Neuronal stem cell (in vitro differentiated cells): ENCODE results near the gene TMEM255B. TPM values are rescaled to one million over a fixed set of nuclear protein-coding genes. Genes with fewer than 3 reads are reported as not detected.
A peak's percentile ranks its signal among the peaks of the same experiment; 100 is the strongest.

Experiments
- DNase-seq: peaks from one replicate; pipeline ENCODE4 v3.0.0-alpha.2; 2013; ENCODE audit warnings: low spot score
- H2AFZ ChIP-seq: one replicate; pipeline ENCODE4 v1.6.1; 2013; ENCODE audit warnings: mild to moderate bottlenecking, low read length, inconsistent platforms
- H2AK5ac ChIP-seq: 2 replicates; pipeline ENCODE4 v1.6.1; 2013; ENCODE audit warnings: low read depth, mild to moderate bottlenecking, inconsistent platforms, low read length, moderate library complexity, mixed read lengths
- H2BK120ac ChIP-seq: 2 replicates; pipeline ENCODE4 v1.6.1; 2013; ENCODE audit warnings: low read depth, mild to moderate bottlenecking, inconsistent platforms, low read length, moderate library complexity, mixed read lengths
- H2BK12ac ChIP-seq: one replicate; pipeline ENCODE4 v1.6.1; 2013; ENCODE audit warnings: low read length, inconsistent platforms
- H2BK15ac ChIP-seq: 2 replicates; pipeline ENCODE4 v1.6.1; 2013; ENCODE audit warnings: mild to moderate bottlenecking, low read length, inconsistent platforms, mixed read lengths
- H2BK5ac ChIP-seq: one replicate; pipeline ENCODE4 v1.6.1; 2013; ENCODE audit warnings: inconsistent platforms, mild to moderate bottlenecking, low read length, moderate library complexity
- H3K14ac ChIP-seq: one replicate; pipeline ENCODE4 v1.6.1; 2013; ENCODE audit warnings: low read length, inconsistent platforms
- H3K18ac ChIP-seq: 2 replicates; pipeline ENCODE4 v1.6.1; 2013; ENCODE audit warnings: low read length, inconsistent platforms
- H3K23ac ChIP-seq: 2 replicates; pipeline ENCODE4 v1.6.1; 2013; ENCODE audit warnings: low read depth, mild to moderate bottlenecking, mixed read lengths, low read length, inconsistent platforms; ENCODE audit not compliant: poor library complexity
- H3K27ac ChIP-seq: replicated peaks from 3 replicates; pipeline ENCODE4 v1.5.1; 2013; ENCODE audit warnings: low read length, inconsistent platforms
- H3K27me3 ChIP-seq, 3 experiments: 2 replicates each; pipeline ENCODE4 v1.6.1; 2013; ENCODE audit warnings: low read length in 3 of 3, mild to moderate bottlenecking in 2 of 3, inconsistent platforms in 1 of 3, low read depth in 1 of 3, mixed read lengths in 1 of 3, moderate library complexity in 1 of 3; ENCODE audit not compliant: control insufficient read depth in 3 of 3, insufficient read depth in 3 of 3
- H3K36me3 ChIP-seq, 2 donors: replicated peaks in 1 of 2; 2 replicates each; pipeline ENCODE4 v1.6.1; 2013; ENCODE audit warnings: low read length in 2 of 2; ENCODE audit not compliant: control insufficient read depth in 2 of 2, insufficient read depth in 2 of 2
- H3K4ac ChIP-seq: 2 replicates; pipeline ENCODE4 v1.6.1; 2013; ENCODE audit warnings: inconsistent platforms, mild to moderate bottlenecking, low read length, moderate library complexity
- H3K4me1 ChIP-seq, 2 donors: 1 replicate in 1 of 2; 2 replicates in 1 of 2; pipeline ENCODE4 v1.6.1; 2013; ENCODE audit warnings: low read length in 2 of 2, low read depth in 1 of 2; ENCODE audit not compliant: control insufficient read depth in 2 of 2, insufficient read depth in 1 of 2
- H3K4me2 ChIP-seq: one replicate; pipeline ENCODE4 v1.6.1; 2013; ENCODE audit warnings: mild to moderate bottlenecking, low read length, inconsistent platforms; ENCODE audit not compliant: insufficient read depth, poor library complexity, severe bottlenecking
- H3K4me3 ChIP-seq, 2 donors: 2 replicates each; pipeline ENCODE4 v1.5.1; 2013; ENCODE audit warnings: low read length in 2 of 2, mild to moderate bottlenecking in 2 of 2, inconsistent platforms in 1 of 2, moderate library complexity in 1 of 2
- H3K79me1 ChIP-seq: one replicate; pipeline ENCODE4 v1.6.1; 2013; ENCODE audit warnings: low read depth, mild to moderate bottlenecking, inconsistent platforms, low read length, moderate library complexity
- H3K9ac ChIP-seq: one replicate; pipeline ENCODE4 v1.6.1; 2013; ENCODE audit warnings: mild to moderate bottlenecking, low read depth, low read length, inconsistent platforms; ENCODE audit not compliant: poor library complexity
- H3K9me3 ChIP-seq, 2 donors: replicated peaks in 1 of 2; 2 replicates each; pipeline versions ENCODE3 to v1.6.1; 2013; ENCODE audit warnings: low read length in 2 of 2, mild to moderate bottlenecking in 2 of 2, inconsistent platforms in 1 of 2, low read depth in 1 of 2, mixed read lengths in 1 of 2, moderate library complexity in 1 of 2; ENCODE audit not compliant: control insufficient read depth in 2 of 2, insufficient read depth in 1 of 2
- H4K8ac ChIP-seq: one replicate; pipeline ENCODE4 v1.6.1; 2013; ENCODE audit warnings: low read depth, mild to moderate bottlenecking, inconsistent platforms, low read length, moderate library complexity
- H4K91ac ChIP-seq: one replicate; pipeline ENCODE4 v1.6.1; 2013; ENCODE audit warnings: low read length, low read depth, mild to moderate bottlenecking, inconsistent platforms; ENCODE audit not compliant: poor library complexity
- WGBS, 2 donors: extraction: QIAGEN DNeasy Blood & Tissue Kit; methylation state at CpG; one replicate each; pipeline ENCODE4 v1.1.7; 2013; ENCODE audit warnings: missing lambda C conversion rate in 2 of 2, mixed read lengths in 1 of 2; ENCODE audit not compliant: insufficient read length in 2 of 2, insufficient replicate concordance in 1 of 2; ENCODE audit errors: extremely low coverage in 2 of 2; 5-methylcytosine and 5-hydroxymethylcytosine counted together
- polyA plus RNA-seq, 2 experiments: library from polyadenylated mRNA; stranded (reverse); fragments of 200-250 nt; gene quantifications; one replicate each; pipeline ENCODE4 v1.2.3, GENCODE V29; 2013

Gene TMEM255B
- 2.5 TPM for polyA plus RNA-seq (2013, experiment 1 of 2)
- polyA plus RNA-seq (2013, experiment 2 of 2): 2.2 TPM

DNA sequence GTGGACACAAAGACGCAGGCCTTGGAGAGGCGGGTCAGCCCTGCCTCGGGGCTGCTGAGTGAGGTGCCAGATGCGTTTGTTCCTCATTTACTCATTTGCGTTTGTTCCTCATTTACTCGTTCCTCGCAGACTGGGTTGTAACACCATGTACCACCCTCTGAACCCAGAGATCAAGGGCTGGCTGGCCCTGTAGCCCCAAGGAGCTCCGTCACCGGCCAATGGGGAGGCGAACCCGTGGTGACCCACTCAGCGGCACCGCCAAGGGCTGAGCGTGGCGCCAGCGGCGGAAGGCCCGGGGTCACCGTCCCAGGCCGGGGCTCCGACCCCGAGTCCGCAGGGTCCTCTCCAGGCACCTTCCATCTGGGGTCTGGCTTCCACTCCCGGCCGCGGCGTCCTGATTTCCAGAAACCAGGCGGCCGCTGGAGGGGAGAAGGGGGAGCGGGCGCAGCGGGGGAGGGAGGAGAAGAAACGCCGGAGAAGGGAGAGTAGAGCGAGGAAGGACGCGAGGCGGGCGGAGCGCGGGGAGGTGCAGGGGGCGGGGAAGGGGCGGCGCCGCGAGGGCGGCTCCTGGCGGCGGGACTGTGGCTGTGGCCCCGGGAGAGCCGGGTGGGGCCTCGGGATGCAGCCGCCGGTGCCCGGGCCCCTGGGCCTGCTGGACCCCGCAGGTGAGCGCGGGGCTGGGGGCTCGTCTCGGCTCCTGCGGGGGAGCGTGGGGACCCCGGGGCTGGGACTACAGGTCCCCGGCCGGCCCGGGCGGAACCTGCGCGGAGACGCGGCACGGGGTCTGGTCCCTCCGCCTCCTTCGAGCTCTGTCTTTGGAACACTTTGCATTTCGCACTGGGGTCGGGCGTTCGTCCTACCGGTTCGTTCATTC, at the start of gene TMEM255B:
TMEM255B (plus strand) TSS at position 576 of the 874 bp plus-strand sequence; CDS start at position 620, 44 bp downstream.
- H3K4me1 ChIP-seq: peaks cover 7 to 10% of the 10 kb centered on the region in 2 donors
- WGBS, 2 donors: no CpG with 5 or more reads among the region's 80 CpGs
- peak within 1 kb of the TSS; percentile 99 for H2AFZ ChIP-seq

DNA sequence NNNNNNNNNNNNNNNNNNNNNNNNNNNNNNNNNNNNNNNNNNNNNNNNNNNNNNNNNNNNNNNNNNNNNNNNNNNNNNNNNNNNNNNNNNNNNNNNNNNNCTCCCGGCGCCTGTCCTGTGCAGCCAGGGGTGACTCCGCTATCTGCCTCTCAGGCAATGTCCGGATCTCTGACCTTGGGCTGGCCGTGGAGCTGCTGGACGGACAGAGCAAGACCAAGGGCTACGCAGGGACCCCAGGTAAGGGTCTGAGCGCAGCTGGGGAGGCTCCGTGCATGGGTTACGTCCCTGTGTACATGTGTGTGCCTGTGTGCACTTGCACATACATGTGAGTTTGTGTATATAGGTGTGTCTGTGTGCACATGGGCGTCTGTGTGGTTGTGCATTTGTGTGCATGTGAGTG, 36.1 kb upstream of the TMEM255B start:
- peaks cover 0 to 8% of the 10 kb centered on the region in 2 donors for H3K4me1 ChIP-seq
- no peak overlapping the region for H2AFZ ChIP-seq
- no peak overlapping the region for H3K4me3 ChIP-seq
- H2BK15ac ChIP-seq: no peak overlapping the region
- no peak overlapping the region for H3K4ac ChIP-seq
- H2BK5ac ChIP-seq: no peak overlapping the region
- H3K18ac ChIP-seq: no peak overlapping the region
- H3K4me2 ChIP-seq: no peak overlapping the region
- no peak for DNase-seq
- H2BK12ac ChIP-seq: no peak overlapping the region
- no peak overlapping the region for H4K91ac ChIP-seq
- no peak overlapping the region for H3K23ac ChIP-seq
- peak overlapping the region; percentile 63 for H3K14ac ChIP-seq
- no peak overlapping the region for H4K8ac ChIP-seq
- no peak overlapping the region for H2AK5ac ChIP-seq
- H2BK120ac ChIP-seq: no peak overlapping the region
- no peak overlapping the region for H3K27ac ChIP-seq
- peaks cover 0 to 9% of the 10 kb centered on the region in 2 donors for H3K9me3 ChIP-seq
- H3K36me3 ChIP-seq: no peaks in the 10 kb centered on the region
- whole genome bisulfite sequencing, 2 donors: no CpG with 5 or more reads among the region's 11 CpGs
- no peaks in the 10 kb centered on the region for H3K79me1 ChIP-seq
- H3K27me3 ChIP-seq: no peaks in the 10 kb centered on the region
- H3K9ac ChIP-seq: no peak overlapping the region

More for the DNA sequence above, at the start of gene TMEM255B:
- Histone ChIP-seq H3K4me3 (peak within 1 kb of the TSS; percentile 54 to 80), H4K91ac (no peak within 1 kb of the TSS), H3K9ac (peak within 1 kb of the TSS; percentile 81), H3K27ac (no peak within 1 kb of the TSS), H4K8ac (no peak within 1 kb of the TSS), H2BK120ac (no peak within 1 kb of the TSS), H3K36me3 (peaks cover 0 to 2% of the 10 kb centered on the region in 2 donors), H3K27me3 (peaks cover 0 to 55% (median 16%) of the 10 kb centered on the region in 3 experiments), H2BK12ac (no peak within 1 kb of the TSS), H3K4me2 (peak within 1 kb of the TSS; percentile 96), H3K14ac (peak within 1 kb of the TSS; percentile 1), H3K23ac (peak within 1 kb of the TSS; percentile 0), H2BK15ac (no peak within 1 kb of the TSS), H2BK5ac (peak within 1 kb of the TSS; percentile 30), H2AK5ac (no peak within 1 kb of the TSS), H3K79me1 (peaks cover 1% of the 10 kb centered on the region), H3K4ac (no peak within 1 kb of the TSS), H3K9me3 (peaks cover 0 to 8% of the 10 kb centered on the region in 2 donors), H3K18ac (peak within 1 kb of the TSS; percentile 95)
- peak; percentile 71 for DNase-seq

DNA sequence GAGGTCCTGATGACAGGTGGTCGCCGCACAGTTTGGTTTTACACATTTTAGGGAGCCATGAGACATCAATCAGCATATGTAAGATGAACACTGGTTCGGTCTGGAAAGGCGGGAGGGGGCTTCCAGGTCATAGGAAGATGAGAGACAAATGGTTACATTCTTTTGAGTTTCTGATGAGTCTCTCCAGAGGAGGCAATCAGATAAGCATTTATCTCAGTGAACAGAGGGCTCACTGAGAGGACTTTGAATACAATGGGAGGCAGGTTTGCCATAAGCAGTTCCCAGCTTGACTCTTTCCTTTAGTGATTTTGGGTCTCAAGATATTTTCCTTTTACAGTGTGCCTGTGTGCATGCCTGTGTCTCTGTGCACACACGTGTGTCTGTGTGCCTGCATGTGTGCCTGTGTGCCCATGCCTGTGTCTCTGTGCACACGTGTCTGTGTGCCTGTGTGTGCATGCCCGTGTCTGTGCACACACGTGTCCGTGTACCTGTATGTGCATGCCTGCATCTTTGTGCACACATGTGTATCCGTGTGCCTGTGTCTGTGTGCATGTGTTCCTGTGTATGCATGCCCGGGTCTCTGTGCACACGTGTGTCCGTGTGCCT, 35.5 kb upstream of the TMEM255B start:
- Histone ChIP-seq H2BK5ac (no peak overlapping the region), H3K4me1 (peaks cover 0 to 8% of the 10 kb centered on the region in 2 donors), H2BK12ac (no peak overlapping the region), H3K27me3 (peaks cover 0 to 2% (median 0%) of the 10 kb centered on the region in 3 experiments), H2BK15ac (no peak overlapping the region), H3K4me2 (no peak overlapping the region), H3K23ac (no peak overlapping the region), H2BK120ac (no peak overlapping the region), H3K79me1 (no peaks in the 10 kb centered on the region), H3K27ac (no peak overlapping the region), H3K18ac (no peak overlapping the region), H3K36me3 (no peaks in the 10 kb centered on the region), H3K9me3 (peaks cover 0 to 11% of the 10 kb centered on the region in 2 donors), H3K4ac (no peak overlapping the region), H3K9ac (no peak overlapping the region), H4K91ac (no peak overlapping the region), H2AFZ (no peak overlapping the region), H3K14ac (no peak overlapping the region), H2AK5ac (peak overlapping the region; percentile 40), H3K4me3 (peak overlapping the region in 1 of 2 donors; percentile 24), H4K8ac (no peak overlapping the region)
- WGBS, 2 donors: no CpG with 5 or more reads among the region's 13 CpGs
- no peak for DNase-seq
